GM21619 (cell line): Measurements from ENCODE around the gene GRAMD4.
"Not testable (repeated sequence)": the region's sequence is repeated elsewhere in the genome, so short reads cannot be mapped to it uniquely, and the experiment has no call there.

Source experiments
- ATAC-seq: cut with Tn5 transposase; IDR thresholded peaks from one replicate; pipeline ENCODE4 v1.9.1; 2021; ENCODE audit not compliant: unreplicated experiment

The GRAMD4 gene

DNA sequence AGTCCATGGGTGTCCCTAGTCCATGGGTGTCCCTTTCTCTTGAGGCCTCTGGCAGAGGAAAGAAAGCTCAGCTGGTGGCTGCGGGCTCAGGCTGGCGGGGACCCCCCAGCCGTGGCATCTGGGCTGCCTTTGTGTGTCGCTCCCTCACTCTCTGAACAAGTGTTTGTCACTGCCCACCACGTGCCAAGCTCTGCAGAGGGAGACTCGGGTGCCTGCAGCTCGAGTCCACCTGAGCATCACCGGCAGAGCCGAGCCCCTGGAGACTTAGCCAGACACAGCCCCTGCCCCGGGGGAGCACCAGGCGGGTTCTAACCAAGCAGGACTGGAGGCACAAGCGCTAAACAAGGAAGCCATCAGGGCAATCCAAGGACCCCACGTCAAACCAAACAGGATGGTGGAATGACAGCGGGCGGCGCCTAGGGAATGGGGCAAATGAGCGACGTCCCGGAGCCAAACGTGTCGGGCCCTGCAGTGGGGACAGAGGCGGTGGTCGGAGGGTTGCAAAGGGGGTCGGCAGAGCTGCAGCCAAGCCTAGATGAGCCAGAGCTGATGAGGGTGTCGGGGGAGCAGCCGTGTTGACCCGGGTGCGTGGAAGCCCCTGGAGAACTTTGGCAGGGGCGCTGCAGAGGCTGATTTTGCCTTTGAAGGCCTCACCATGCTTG, 2.1 kb upstream of the GRAMD4 start:
- no peak for ATAC-seq

DNA sequence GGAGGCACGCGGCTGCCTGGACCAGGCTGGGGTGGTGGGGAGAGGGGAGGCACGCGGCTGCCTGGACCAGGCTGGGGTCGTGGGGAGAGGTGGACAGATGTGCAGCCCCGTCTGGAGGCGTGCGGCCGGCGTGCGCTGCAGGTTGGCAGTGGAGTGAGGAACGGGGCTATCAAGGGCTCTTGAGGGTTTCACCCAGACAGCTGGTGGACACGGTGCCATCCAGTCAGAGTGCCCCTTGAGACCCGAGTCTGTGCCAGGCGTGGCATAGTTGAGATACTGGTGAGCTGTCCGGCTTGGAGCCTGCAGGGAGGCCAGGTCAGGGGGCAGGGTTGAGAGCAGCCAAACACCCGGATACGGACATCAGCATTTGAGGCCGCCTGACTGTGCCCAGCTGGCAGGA, 1.5 kb upstream of the GRAMD4 start:
- ATAC-seq = no peak

DNA sequence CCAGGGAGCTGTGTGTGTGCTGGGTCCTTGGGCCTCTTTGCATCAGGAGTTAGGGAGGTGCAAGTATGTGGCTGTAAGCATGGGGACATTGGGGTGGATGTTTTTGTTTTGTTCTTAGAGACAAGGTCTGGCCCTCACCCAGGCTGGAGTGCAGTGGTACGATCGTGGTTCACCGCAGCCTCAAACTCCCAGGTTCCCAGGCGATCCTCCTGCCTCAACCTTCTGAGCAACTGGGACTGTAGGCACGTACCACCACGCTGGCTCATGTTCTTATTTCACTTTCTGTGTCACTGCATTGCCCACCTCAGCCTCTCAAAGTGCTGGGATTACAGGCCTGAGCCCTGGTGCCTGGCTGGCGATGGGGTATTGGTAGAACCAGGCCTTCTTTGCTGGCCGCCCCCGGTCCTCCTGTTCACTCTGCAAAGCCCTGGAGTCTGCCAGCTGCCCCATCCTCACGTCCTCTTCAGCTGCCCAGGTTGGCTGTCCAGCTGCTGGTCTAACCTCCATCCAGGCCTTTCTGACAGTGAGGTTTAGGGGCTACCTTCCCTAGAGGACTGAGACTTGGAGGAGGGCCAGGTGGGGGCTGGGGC, 851 bp upstream of the GRAMD4 start:
- ATAC-seq = no peak

DNA sequence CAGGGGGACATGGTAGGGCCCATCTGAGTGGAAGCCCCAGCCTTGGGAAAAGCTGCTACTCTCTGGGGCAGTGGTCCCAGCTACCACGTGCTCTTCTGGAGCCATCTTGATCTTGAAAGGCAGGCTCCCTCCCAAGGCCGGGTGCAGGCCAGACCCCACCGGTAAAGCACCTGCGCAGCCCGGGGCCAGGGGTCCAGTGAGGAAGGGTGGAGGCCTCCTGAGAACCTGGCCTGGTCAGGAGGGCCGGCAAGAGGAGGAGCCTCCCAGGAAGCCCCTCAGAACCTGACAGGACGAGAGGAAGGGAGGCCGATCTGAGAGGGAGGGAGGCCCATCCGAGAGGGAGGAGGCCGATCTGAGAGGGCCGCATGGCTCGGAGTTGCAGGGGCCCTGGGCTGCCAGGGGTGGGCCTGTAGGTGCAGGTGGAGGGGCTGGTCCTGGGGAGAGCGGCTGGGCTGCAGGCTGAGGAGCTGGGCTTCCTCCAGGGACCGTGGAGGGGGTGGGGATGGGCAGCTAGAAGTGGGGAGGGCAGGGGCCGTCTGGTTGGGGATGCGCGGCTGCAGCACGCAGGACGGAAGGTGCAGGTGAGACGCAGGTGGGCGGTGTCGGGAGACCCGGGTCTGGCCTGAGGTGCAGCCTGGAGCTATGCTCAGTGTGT, 529 bp downstream of the GRAMD4 start:
- no peak for ATAC-seq

DNA sequence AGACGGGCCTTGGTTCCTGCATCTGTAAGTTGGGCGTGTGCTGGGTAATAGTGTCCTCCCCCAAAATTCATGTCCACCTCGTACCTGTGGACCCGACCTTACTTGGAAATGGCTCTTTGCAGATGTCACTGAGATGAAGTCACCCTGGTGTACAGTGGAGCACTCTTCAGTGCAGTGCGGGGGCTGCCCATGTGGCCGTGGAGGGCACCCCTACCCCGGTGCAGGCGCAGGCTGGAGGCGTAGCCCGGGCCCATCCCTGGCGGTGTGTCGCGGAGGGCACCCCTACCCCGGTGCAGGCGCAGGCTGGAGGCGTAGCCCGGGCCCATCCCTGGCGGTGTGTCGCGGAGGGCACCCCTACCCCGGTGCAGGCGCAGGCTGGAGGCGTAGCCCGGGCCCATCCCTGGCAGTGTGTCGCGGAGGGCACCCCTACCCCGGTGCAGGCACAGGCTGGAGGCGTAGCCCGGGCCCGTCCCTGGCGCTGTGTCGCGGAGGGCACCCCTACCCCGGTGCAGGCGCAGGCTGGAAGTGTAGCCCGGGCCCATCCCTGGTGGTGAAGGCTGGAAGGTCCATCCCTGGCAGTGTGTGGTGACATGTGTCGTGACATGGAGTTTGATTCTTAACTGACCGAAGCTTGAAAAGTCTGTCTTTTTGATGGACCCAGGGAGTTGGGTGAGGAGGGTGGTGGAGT, 1.2 kb downstream of the GRAMD4 start:
- ATAC-seq = not testable (repeated sequence)

DNA sequence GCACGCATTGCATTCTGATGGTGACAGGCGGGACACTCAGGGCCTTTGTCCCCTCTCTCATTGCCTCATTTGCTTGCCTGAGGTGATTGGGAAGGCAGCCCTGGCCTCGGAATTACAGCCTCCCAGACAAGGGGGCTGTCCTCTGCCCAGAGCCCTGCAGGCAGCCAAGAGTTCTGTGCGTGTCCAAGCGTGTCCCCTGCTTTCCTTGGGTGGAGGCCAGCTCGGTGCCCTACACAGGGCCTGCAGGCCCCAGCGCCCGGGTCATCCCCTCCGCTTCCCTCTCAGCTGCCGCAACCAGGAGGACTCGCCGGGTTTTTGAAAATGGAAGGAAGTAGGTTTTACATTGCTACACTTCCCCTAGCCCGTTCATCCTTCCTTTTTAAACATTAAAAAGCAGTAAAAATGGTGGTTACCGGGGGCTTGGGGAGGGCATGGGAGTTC, 1.9 kb downstream of the GRAMD4 start:
- ATAC-seq = no peak

DNA sequence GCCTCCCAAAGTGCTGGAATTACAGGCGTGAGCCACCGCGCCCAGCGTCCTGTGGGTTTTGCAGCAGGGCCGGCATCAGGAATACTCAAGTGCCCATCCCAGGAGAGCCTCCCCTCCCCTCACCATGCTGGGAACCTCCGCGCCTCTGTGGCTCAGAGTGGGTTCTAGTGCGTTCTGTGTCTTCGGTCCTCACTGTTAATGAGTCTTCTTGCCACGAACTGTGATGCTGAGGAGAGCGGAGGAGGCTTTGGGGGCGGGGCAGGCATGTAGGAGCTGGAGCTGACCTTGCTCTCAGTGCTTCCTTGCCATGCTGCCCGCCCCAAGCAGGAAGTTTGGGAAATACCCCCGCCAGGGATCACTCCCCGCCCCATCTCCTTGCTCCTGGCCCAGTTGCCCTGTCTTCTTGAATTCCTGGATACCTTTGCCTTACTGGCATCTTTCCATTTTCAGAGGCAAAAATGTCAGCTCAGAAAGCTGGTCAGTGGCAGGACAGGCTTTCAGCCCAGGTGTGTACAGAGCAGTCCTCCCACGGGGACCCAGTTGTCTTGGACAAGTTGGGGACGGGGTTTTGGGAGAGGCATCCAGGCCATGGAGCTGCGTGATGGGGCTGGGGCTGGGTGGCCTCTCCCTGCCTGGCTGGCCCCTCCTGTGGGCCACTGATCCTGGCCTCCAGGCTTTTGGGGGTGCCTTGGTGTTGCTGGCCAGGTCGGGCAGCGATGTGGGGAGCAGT, 5.1 kb downstream of the GRAMD4 start:
- ATAC-seq = no peak

DNA sequence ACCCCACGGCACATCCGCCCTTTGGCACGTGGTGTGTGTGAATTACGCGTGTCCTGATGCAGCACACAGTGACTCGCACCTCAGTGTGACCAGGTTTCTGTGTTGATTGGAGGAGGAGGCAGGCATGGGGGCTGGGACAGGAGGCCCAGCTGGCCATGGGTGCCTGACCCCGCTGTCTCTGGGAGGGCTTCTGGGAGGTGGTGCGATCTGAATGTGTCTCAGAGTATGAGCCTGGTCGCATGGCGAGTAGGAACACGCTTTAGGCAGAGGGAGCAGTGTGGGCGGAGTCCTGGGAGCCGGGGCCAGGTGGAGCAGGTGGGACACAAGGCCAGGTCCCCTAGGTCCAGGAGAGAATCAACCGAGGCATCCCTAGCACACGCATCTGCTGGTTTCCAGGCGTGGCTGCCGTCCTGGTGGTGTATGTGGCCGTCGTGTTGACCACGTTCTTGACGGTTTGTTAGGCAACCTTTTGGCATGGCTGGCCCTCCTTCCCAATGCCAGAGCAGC, 5.7 kb downstream of the GRAMD4 start:
- no peak for ATAC-seq

DNA sequence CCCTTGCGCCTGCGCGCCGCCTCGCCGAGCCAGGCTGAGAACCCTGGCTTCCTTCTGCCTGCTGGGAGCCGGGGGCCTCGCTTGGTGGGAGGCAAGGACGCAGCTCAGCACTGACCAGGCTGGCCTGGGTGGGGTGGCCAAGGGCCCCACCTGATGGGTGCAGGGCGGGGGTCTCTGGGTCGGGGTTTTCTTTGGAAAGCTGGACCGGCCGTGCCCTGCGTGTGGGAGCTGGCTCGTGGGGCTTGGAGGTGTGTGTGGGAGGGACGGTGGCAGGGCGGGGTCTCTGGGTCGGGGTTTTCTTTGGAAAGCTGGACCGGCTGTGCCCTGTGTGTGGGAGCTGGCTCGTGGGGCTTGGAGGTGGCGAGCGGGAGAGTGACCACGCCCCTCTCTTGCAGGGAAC, 6.2 kb downstream of the GRAMD4 start:
- ATAC-seq = no peak

DNA sequence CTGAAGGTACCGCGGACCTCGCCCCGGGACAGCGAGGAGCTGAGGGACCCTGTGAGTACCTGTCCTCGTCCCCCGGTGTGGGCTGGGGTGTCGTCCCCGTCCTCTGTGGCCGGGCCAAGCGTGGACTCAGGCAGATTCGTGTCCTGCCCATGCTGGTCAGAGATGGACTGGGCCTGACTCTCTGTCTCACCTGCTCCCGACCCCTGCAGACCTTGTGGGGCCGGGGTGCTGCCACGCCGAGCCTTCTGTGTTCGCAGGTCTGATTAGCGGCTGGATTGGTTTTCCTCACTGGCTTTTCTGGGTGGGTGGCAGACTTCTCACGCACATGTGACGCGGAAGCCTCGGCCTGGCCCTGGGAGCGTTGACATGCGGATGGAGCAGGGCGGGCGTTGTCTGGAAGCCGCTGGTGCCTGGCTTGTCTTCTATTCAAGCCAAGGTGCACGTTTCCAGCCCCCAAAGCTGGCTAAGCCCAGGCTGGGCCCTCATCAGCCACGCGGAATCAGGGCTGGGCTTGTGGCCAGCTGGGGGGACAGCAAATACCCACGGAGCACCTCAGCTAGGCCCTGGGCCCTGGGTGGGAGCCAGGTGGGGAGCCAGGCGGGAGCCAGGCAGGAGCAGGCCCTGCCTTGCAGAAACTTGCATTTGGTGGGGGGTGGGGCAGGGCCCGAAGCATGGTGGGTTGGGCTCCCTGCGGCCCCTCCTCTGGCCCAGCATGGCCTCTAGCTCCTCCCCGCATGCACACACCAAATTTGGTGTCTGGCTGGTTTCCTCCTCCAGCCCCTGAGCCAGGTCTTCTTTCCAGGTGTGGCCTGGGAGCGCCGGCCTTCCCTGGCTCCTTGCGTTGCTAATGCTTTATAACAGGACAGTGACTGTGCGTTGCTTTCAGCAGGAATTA, 7.0 kb downstream of the GRAMD4 start:
- no peak for ATAC-seq

DNA sequence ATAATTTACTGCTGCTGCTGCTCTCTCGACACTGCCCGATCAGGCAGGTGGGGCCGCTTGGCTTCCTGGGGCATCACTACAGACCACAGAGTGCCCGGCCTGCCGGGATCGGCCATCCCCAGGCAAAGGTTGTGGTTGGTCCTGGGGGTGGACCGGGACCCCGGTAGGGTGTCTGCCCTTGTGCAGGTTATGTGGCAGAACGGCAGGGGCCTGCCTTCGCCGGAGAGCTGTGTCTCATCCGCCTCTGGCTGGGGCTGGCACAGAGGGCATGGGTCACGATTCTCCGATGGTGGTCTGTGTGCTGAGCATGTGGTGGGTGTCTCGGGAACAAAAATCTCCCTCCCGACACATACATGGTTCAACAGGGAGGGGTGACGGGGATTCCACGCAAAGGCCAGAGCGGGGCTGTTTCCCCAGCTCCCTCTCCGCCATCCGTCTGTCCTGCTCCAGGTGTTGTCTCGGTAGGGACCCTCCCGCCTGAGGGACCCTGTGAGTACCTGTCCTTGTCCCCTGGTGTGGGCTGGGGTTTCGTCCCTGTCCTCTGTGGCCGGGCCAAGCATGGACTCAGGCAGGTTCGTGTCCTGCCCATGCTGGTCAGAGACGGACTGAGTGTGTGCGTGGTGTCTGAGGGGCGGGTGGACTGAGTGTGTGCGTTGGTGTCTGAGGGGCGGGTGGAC, 7.8 kb downstream of the GRAMD4 start:
- ATAC-seq = no peak

DNA sequence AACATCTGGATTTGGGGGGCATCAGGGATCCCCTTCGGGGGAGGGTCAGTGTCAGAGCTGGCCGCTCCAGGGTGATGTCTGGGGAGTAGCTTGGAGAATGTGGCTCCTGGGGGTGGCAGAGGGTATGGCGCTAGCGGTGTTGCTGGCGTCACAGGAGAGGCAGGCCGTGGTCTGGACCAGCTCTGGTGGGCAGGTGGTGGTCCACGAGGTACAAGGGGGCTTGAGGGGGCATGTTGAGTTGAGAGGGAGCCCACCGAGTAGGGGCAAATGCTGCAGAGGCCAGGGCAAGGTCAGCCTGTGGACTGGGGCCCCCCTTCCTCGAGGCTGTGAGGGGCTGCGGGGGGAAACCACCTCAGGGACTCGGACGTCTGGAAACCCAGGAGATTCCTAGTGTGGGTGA, 8.6 kb downstream of the GRAMD4 start:
- no peak for ATAC-seq

DNA sequence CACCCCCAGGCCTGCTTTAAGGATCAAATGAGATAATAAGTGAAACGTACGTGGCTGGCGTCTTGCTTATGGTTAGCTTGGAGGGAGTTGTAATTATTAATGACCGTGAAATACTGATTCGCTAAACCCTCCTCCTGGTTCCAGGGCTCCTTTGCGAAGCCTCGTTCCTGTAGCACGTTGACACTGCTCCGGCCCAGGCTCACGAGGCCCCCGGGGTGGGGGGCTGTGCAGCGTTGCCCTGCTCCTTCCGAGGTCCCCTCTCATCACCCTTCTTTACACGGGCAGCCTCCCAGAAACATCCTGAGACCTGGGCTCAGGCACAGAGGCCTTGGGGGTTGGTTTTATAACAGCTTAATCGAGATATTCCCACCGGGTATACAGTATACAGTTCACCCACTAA, 9.1 kb downstream of the GRAMD4 start:
- no peak for ATAC-seq

DNA sequence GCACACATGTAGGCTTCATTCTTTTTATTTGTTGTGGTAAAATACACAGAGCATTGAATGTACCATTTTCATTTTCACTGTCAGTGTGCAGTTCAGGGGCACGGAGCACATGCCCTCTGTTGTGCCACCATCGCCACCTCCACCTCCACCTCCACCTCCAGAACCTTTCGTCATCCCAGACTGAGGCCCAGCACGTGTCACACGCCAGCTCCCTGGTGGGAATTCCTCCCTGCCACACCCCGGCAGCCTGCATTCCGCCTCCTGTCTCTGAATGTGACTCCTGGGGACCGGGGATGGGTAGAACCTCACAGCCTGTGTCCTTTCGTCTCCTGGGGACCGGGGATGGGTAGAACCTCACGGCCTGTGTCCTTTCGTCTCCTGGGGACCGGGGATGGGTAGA, 10.9 kb downstream of the GRAMD4 start:
- ATAC-seq = no peak

DNA sequence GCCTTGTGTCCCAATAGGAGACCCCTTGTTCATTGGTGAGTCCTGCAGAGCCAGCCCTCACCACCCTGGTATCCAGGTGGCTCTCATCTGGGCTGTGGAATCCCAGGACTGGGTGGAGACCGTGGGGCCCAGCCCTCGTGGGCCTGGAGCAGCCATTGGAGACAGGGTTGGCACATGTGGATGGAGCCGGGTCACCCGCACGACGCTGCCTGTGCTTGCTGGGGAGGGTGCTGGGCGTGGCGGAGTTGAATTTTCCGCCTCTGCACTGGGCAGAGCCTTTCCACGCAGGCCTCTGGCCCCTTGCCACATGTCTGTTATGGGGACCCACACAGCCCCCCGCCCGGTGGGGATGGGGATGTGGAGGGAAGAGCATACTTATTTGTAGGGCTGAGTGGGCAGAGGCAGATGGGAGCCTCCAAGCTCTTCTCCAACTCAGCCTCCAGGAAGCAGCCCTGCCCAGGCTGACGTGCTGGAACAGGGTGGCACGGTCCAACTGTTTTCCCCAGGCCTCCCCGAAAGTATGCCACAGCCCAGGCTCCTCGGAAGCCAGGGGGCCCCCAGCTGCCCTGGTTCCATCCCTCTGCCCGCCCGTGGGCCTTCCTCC, 12.6 kb downstream of the GRAMD4 start:
- ATAC-seq = no peak

DNA sequence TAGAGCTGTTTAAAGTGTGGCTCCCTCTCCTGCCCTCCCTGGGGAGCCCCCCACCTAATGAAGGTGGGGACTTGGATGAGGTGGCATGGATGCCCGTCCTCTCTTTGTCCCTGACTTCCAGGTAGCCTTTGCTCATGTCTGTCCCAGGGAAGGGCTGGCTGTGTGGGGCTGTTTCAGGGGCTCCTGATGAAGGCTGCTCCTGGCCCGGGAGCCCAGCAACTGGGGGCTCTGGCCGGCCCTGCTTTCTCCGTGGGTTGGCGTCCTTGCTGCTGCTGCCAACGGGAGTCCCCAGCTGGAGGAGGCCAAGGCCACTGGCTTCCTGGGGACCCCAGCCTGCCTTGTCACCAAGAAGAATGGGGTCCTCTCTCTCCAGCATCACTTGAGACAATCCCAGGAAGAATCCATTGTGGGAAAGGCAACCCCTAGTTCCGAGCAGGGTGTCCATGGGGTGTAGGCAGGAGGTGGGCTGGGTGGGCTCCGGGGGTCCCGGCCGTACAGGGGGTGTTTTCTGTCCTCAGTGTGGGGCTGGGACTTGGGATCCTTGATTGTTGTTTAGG, 13.2 kb downstream of the GRAMD4 start:
- no peak for ATAC-seq

DNA sequence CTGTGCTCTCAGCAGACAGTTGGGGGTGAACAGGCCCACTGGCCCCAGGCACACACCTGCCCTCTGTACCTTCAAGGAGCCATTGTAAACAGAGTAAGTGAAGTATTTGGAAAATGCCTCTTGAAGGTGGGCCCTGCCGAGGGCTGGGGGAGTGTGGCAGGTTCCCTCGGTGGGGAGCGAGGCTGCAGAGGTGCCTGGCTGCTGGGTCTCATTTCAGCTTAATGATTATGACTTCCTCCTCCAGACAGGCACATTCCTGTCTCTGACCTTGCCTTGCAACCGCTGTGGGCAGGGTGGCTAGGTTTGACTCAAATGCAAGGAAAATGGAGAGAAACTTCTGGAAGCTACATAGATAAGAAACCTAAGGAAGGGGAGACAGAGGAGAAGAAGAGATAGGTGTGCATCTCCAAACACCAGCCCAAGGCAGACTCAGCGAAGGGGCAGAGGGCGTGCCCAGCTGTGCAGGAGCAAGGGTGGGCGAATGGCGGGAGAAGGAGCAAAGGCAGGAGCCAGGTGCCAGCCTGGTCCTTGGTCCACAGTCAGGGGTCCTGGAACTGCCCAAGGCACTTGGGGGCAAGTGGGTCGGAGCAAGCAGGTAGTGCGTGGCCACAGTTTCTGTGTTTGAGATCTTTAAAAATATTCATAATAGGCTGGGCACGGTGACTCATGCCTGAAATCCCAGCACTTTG, 14.0 kb downstream of the GRAMD4 start:
- no peak for ATAC-seq

DNA sequence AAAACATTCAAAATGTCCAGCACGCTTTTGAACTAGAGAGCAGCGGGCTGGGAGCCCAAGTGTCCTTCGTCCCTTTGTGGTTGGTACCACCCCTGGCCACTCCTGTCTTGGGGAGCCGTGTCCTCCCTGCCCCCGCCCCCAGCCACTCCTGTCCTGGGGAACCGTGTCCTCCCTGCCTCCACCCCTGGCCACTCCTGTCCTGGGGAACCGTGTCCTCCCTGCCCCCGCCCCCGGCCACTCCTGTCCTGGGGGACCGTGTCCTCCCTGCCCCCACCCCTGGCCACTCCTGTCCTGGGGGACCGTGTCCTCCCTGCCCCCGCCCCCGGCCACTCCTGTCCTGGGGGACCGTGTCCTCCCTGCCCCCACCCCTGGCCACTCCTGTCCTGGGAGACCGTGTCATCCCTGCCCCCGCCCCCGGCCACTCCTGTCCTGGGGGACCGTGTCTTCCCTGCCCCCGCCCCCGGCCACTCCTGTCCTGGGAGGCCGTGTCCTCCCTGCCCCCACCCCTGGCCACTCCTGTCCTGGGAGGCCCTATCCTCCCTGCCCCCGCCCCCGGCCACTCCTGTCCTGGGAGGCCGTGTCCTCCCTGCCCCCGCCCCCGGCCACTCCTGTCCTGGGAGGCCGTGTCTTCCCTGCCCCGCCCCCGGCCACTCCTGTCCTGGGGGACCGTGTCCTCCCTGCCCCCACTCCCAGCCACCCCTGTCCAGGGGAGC, 14.9 kb downstream of the GRAMD4 start:
- not testable (repeated sequence) for ATAC-seq
